Stimulated activated CD8-positive, alpha-beta memory T cell treated with anti-CD3 and anti-CD28 coated beads, Interleukin-4, amount 100 ng/mL, for 48 hours (primary cell): Measurements from ENCODE around the gene WDR91.
"Not testable (repeated sequence)": the region's sequence is repeated elsewhere in the genome, so short reads cannot be mapped to it uniquely, and the experiment has no call there.

ENCODE experiments used
- DNase-seq: peaks from one replicate; pipeline ENCODE4 v3.0.0-alpha.2; 2020

WDR91 gene

DNA sequence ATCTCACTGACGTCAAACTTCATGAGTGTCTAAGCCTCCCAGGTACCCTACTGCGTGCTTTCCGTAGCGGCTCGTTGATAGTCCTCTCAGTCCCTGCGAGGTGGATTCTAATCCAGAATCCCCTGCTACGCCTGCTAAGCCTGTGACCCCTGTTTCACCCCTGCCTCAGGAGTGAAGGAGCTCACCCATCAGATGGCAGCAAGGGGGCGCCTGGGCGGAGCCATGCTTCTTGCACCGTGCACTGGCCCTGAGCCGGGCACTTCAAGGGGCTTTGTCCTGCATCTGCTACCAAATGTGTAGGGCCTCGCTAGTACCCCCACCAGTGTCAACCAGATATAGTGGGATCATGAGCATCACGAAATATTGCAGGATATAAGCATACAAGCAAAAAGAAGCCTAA lies 21.4 kb upstream of the WDR91 start:
- DNase-seq: no peak

DNA sequence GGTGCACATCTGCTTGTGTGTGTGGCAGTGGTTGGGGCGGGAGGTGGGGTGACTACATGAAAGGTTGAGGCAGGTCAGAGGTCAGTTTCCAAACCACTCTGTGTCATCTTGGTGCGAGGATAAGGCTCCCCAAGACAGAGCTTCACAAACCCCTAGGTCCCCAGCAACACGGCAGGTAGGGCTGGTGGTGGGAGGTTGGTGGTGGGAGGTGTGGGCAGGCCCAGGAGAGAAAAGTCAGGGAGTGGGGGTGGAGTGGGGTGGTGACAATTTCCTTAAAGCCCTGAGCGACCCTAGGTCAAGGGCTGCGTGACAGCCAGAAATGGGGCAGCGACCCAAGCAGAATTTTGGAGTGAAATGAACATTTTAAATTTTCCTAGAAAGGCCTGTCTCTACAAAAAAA lies 20.8 kb upstream of the WDR91 start:
- DNase-seq: no peak

DNA sequence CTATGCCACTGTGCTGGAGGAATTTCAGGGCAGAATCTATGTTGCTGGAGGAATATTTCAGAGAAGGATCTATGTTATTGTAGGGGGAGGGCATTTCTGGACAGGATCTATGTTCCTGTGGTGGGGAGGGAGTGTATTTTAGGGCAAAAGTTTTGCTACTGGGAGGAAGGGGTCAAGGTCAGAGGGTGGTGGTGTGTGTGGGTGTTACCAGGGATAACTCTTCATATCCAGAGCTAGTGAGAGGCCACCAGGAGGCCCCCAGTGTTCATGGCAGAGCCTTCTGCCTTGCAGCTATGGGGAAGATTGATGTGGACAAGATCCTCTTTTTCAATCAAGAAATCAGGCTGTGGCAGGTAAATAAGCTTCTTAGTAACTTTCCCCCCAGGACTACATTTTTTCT lies 20.4 kb upstream of the WDR91 start:
- DNase-seq: no peak

- no peak for DNase-seq
These were observed 12.7 kb upstream of the WDR91 start for GRCh38 chr7:135224027-135224426.

DNA sequence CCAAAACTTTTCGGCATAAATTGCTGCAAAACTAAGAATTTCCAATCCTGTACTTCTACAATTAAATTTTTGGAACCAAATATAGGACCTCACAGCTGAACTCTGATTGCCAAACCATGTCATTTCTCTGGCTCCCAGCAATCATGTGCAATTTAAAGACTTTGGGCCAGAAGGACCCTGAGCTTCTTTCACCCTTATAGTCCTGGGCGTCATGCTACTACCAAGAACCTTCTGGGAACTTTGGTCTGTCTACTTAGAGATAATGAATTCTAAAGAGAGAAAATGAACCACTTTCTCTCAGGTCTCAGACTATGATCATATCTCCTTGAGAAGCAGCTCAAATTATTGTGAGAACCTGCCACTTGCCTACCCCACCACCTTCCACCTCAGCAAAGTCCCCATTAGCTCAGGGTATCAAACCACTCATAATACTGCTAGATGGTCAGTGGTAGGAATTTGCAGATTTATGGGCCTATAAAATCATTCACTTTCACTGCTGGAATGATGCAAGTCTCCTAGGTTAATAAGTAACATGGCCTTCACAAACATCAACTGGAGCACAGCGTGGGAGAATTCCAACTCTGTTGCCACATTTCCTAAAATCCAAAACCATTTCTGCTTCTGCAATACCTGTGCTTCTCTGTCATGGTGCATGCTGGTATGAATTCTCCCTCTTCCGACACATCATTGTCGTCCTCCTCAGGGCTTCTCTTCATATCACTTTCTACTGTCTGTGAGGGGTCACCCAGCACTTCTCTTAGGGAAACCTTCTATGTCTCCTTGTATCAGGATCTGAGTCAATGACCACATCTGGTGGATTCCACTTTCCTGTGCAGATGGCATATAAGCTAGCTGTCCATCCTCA lies 6.6 kb upstream of the WDR91 start:
- DNase-seq: no peak

- no peak for DNase-seq
These were observed 4.4 kb upstream of the WDR91 start for GRCh38 chr7:135215698-135216097.

DNA sequence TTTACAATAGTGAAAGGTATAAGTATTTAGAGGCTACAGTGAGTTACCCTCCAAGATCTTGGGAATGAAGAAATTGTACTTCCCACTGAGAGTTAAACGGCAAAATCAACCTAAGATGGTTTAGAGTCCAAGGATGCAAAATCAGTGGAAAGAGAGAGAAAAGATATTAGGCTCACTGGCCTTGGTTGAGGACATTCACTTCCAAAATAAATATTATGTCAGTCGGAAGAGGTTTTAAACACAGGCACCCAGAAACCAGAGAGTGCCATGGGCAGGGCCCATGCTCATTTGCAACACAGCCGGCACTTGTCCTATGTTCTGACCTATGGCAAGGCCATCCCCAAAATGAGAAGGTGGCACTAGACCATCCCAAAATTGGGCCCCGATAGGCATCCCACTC lies 3.9 kb upstream of the WDR91 start:
- no peak for DNase-seq

- DNase-seq: no peak
These were observed 2.5 kb upstream of the WDR91 start for GRCh38 chr7:135213831-135214230.

DNA sequence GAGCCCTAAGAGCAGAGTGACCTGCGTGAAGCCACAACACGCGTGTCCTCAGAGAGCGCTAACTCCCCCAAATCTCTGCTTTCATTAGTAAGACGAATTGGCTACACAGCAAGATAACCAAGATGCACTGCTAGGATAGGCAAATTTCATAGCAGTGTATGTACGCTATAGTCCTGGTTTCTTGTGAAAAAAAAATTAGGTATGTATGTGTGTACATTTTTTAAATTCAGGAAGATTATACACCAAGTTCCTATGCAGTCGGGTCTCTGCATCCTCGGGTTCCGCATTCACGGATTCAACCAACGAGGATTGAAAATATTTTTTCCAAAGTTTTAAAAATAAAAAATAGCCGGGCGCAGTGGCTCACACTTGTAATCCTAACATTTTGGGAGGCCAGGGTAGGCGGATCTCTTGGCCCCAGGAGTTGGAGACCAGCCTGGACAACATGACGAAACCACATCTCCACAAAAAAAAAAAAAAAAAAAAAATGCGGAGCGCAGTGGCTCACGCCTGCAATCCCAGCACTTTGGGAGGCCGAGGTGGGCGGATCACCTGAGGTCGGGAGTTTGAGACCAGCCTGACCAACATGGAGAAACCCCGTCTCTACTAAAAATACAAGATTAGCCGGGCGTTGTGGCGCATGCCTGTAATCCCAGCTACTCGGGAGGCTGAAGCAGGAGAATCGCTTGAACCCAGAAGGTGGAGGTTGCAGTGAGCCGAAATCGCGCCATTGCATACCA lies 790 bp upstream of the WDR91 start:
- not testable (repeated sequence) for DNase-seq

GRCh38 chr7:135210888-135211178 lies 493 bp downstream of the WDR91 start:
- no peak for DNase-seq

GRCh38 chr7:135209225-135209834 lies 2.0 kb downstream of the WDR91 start:
- DNase-seq: no peak

- no peak for DNase-seq
These were observed 3.1 kb downstream of the WDR91 start for GRCh38 chr7:135208102-135208793.

DNA sequence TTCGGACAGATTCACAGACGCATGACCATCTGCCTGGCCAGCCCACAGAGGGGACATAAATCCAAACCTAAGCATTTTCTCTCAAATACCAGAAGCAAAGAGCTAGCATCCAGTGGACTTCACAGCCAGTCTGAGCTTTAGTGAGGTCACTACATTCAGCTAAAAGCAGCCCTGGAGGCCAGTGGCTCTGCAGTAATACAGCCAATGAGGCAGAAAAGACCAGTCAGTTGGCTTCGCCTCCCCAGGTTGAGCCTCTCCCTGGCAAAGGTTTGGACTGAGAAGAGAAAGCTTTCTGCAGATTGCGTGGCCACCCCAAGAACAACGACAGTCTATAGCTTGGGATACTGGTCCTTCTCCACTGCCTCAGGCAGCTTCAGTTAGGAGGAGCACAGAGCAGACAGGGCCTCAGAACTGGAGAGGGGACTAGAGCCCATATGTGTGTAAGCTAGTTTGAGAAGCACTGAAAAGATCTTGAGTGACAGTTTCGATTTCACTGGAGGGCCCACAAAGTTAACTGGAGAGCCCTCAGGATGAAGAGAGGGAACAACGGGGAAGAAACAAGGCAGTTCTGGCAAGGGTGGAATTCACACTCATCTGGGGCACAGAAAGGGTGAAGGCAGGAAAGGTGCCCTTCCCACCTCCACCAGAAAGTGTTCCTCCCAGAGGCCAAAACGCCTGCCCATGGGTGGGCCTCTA lies 3.8 kb downstream of the WDR91 start:
- no peak for DNase-seq

DNA sequence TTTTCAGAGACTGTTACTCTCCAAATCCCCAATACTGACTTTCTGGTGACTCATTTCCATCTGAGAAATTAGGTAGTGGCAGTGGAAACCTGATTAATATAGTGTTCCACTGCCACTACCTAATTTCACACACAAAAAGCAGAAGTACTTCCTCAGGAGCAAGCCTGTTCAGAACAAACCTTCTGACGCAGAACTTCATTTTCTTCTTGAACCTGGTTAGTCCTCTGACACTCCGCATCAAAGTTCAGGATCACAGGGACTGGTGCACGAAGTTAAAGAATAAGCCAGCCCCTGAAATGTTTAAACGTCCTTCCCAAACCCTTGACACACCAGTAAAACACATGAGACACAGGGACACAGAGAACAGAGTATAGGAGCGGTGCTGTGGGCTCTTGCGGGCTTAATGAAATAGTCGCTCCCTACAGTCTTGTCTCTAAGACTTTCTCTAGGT lies 4.4 kb downstream of the WDR91 start:
- no peak for DNase-seq

GRCh38 chr7:135205850-135206249 lies 5.5 kb downstream of the WDR91 start:
- DNase-seq: no peak

- no peak for DNase-seq
These were observed 6.5 kb downstream of the WDR91 start for GRCh38 chr7:135204876-135205275.

- no peak for DNase-seq
These were observed 7.0 kb downstream of the WDR91 start for GRCh38 chr7:135204341-135204749.

- DNase-seq: no peak
These were observed 10.0 kb downstream of the WDR91 start for GRCh38 chr7:135201350-135201749.

- peak; percentile 5 for DNase-seq
These were observed 10.4 kb downstream of the WDR91 start for GRCh38 chr7:135200821-135201331.

GRCh38 chr7:135199439-135199838 lies 11.9 kb downstream of the WDR91 start:
- no peak for DNase-seq

DNA sequence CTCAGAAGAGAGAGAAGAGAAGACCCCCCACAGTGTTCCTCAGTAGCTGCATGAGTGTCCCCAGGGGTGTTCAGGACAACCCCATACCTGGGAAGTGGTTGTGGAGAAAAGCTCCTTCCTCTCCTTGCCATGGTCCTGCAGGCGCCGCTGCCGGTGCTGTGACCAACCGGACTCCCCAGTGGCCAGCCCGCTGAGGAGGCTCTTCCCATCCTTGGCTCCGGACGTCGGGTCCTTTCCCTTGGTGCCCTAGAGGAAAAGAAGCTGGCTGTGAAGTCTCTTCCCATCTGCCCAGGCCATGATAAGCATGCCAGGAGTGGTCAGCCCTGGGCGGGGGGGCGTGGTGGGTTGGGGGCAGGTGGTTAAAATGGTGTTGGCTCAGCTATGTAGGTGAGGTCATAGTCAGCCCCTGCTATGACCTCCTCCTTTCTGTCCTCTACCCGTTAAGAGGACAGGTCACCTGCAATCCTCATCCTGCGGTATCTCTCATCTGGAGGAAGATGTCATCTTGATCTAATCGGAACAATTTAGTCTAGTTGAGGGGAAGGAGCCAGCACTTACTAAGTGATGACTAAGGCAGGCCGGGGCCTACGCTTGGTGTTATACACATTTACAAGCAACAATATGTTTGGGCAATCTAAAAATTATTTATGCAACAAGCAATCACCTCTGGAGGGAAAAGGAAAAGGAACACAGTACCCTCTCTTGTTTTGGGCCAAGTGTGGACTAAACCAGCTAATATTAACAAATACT lies 13.2 kb downstream of the WDR91 start:
- DNase-seq: peak; percentile 22

DNA sequence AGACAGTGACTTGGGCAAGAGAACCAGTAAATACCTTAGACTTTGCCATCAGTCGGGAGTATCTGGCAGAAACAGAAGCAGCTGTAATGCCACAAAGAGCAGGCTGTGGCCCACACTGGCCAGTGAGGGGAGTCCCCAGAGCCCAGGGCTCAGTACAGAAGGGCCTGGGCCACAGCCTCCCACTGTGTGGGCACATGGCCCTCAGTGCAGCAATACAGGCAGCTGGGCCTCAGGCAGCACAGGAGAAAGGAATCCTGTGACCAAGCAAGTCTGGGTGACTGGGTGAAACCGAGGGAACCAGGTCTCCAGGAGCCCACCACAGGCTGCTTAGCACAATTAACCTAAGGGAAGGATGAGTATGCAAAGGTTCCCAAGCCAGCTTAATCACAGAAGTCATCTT lies 14.0 kb downstream of the WDR91 start:
- peak; percentile 10 for DNase-seq
